NCI-H2196 (cell line): ENCODE measurements around the gene PRR23C.
A peak's percentile ranks its signal among the peaks of the same experiment; 100 is the strongest.
"Not testable (repeated sequence)": the region's sequence is repeated elsewhere in the genome, so short reads cannot be mapped to it uniquely, and the experiment has no call there.

Experiments used
- DNase-seq: peaks from one replicate; lab custom pipeline; 2025; ENCODE audit not compliant: unreplicated experiment; lab: John Stamatoyannopoulos, UW

The PRR23C gene

DNA sequence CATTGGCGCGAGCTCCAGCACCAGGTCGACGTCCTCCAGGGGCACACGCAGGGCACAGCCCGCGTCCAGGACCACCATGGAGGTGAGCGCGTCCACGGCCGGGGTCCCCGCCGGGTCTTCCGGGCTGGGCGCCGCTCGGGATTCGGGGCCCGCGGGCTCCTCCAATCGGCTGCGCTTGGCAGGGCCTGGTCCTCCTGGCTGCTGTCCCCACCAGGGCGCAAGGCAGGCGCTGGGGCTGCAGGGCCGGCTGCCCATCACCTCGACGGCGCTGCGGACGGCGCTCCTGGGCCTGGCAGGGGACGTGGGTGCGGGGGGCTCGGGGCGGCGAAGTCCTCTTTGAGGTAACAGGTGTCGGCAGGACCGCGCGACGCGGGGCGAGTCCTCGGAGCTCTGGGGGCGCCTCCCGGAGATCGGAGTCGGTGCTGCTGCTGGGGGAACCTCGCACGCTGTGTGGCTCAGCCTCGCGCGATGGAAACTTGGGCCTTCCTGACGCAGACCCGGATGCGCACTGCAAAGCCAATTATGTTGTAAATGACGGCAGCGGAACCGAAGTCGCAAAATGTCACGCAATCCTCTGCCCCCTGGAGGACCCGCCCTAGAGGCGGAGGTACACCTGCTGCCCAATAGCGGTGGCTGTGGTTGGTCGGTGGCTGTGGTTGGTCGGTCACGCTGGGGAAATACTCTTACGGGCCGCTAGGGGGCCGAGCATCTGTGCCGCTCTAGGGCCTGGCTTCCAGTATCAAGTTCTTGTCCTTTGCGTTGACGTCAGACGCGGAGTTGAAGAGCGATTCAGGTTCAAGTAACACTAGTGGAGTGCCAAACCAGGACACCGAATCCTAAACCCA is at the start of gene PRR23C:
Gene PRR23C (minus strand): TSS at position 527 of the 845 bp plus-strand sequence. CDS start 272 bp downstream, at position 255.
- no peak for DNase-seq

- DNase-seq: no peak
These were observed 49.1 kb upstream of the PRR23C start for GRCh38 chr3:139093840-139094239.

DNA sequence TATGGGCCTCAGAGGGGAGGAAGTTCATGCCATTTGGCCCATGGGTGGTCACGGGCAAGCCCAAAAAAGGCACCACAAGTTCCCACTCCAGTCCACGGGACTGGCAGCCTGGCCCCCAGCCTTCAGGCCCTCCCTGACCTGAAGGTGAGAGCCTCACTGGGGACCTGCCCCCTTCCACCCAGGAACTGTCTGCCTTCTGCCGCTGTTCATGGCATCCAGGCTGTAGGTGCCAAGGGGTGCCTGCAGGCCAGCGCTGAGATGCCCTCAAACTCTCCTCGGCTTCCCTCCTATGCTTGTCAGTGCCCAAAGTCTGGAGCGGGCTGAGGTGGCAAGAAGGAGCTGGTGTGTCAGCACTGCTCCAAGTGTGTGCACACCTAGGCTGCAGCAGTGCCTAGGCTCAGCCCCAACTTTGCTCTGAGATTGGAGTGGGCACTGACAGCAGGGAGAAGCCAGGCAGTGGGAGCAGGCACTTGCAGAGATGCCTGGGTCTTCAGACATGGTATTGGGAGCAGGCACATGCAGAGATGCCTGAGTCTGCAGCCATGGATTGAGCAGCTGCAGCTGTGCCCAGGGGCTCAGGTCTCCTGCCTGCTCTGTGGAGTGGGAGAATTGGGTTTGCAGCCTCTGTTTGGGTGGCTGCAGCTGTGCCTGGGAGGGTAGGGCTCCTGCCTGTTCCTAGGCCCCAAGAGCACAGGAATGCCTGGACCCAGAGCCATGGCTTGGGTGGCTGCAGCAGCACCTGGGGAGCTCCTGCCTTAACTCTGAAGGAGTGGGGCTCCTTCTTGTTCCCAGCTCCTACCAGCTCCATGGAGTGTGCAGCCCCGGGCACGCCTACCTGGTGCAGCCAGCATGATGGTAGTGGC is 44.0 kb upstream of the PRR23C start:
- no peak for DNase-seq

DNA sequence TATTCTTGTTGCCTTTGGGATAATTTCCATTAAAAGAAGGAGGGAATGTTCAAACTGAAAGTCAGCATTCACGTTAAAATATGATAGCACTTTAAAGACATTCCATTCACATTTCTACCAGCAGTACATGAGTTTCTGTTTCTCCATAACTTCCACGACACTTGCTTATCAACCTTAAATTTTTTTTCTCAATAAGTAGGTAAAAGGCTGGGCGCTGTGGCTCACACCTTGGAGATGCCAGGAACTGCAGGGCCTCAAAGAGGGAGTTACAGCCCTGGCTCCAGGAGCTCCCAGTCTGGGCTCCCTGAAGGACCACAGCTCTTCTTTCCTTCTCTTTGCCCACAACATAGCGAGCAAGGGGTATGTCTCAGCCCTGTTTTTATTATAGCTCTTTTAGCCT is 42.9 kb upstream of the PRR23C start:
- DNase-seq: no peak

DNA sequence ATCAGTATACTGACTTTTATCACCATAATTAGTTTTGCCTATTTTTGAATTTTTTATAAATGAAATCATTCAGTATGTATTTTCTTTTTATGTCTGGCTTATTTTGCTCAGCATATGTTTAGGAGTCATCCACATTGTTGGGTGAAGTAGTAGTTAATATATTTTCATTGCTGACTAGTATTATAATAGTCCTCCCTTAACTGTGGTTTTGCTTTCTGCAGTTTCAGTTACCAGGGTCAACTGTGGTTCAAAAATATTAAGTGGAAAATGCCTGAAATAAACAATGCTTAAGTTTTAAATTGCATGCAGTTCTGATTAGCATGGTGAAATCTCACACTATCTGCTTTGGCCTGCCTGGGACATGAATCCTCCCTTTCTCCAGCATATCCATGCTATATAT is 39.5 kb upstream of the PRR23C start:
- no peak for DNase-seq

DNA sequence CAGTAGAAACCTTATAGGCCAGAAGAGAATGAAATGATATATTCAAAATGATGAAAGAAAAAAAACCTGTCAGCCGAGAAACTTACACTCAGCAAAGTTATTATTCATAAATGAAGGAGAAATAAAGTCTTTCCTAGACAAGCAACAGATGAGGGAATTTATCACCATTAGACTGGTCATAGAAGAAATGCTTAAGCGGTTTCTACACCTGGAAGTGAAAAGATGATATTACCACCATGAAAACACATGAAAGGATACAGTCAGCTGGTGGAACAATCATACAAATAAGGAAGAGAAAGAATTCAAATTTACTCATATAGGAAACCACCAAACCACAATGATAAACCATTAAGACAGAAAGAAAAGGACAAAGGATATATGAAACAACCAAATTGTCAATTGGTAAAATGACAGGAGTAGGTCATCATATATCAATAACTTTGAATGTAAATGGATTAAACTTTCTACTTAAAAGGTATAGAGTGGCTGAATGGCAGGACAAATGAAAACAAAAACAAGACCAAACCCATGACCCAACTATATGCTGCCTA is 29.9 kb upstream of the PRR23C start:
- no peak for DNase-seq

- DNase-seq: no peak
These were observed 18.2 kb upstream of the PRR23C start for GRCh38 chr3:139062918-139063317.

- no peak for DNase-seq
These were observed 8.3 kb upstream of the PRR23C start for GRCh38 chr3:139052802-139053600.

GRCh38 chr3:139043554-139044365 is 932 bp downstream of the PRR23C start:
- DNase-seq: no peak

DNA sequence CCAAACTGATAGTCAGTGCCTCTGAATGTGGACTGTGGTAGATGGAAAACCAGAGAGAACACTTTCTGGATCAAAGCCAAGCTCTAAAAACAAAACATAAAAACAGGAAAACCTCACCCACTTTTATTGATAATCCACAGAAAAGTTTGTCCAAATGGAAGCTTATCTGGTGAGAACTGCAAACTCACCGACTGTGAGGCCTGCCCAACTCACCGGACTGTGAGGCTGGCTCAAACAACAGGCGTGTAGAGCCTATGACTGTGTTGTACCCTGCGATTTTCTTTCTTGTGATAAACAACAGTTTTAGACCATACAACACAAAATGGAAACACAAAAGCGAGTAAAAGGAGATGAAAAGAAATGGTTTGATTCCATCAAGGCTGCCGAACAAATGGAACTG is 7.2 kb downstream of the PRR23C start:
- no peak for DNase-seq

- DNase-seq: no peak
These were observed 12.2 kb downstream of the PRR23C start for GRCh38 chr3:139032326-139033002.

- DNase-seq: not testable (repeated sequence)
These were observed 14.1 kb downstream of the PRR23C start for GRCh38 chr3:139030576-139030975.

- no peak for DNase-seq
These were observed 19.7 kb downstream of the PRR23C start for GRCh38 chr3:139024968-139025367.

GRCh38 chr3:139020868-139021234 is 23.8 kb downstream of the PRR23C start, which contains the start of gene PRR23B:
Gene PRR23B (minus strand): TSS chr3:139020926. CDS start chr3:139020661, 265 bp downstream.
- DNase-seq: no peak

- no peak for DNase-seq
These were observed 24.4 kb downstream of the PRR23C start for GRCh38 chr3:139020036-139020867.

GRCh38 chr3:139016430-139017048 is 28.2 kb downstream of the PRR23C start:
- peak; percentile 4 for DNase-seq

DNA sequence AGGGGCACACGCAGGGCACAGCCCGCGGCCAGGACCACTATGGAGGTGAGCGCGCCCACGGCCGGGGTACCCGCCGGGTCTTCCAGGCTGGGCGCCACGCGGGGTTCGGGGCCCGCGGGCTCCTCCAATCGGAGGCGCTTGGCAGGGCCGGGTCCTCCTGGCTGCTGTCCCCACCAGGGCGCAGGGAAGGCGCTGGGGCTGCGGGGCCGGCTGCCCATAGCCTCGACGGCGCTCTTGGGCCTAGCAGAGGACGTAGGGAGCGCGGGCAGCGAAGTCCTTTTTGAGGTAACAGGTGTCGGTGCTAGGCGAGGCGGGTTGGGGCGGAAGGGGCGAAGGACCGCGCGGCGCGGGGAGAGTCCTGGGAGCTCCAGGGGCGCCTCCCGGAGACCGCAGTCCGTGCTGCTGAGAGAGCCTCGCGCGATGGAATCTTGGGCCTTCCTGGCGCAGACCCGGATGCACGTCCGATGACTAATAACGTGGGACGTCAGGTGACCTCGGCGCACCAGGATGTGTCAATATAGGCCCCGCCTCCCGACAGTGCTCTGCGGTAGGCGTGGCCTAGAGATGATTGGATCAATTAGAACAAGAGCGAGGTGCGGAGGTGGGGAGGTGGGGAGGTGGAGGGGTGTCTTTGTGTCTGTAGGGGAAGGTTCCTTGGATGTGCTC is 38.5 kb downstream of the PRR23C start, which contains the start of gene PRR23A:
Gene PRR23A (minus strand): TSS at position 218 of the 666 bp plus-strand sequence. CDS start 0 bp downstream, at position 218.
- DNase-seq: no peak
